IMR-90 (cell line): ENCODE data around the gene GLIS1. TPM values are rescaled to one million over a fixed set of nuclear protein-coding genes. Genes with fewer than 3 reads are reported as not detected.

Experiments used
- ATAC-seq: fragments of 200-7000 bp; cut with Tn5 transposase; 2 replicates; pipeline ENCODE4 v1.9.1; 2020; ENCODE audit warnings: low read depth, mild to moderate bottlenecking, moderate library complexity
- BruUV-seq: library from RNA; stranded (reverse); fragments of 400-500 nt; replicated peaks from 2 replicates; lab custom pipeline; 2021; lab: Mats Ljungman, UMichigan
- CTCF ChIA-PET: fragments of 300-600 bp; formaldehyde crosslinking; extraction: SDS; loops from one replicate; lab custom pipeline; 2021; ENCODE audit warnings: antibody characterized with exemption; lab: Yijun Ruan, JAX
- POLR2A ChIA-PET: fragments of 300-600 bp; sonication (Branson Sonifier 250); formaldehyde crosslinking; loops from one replicate; lab custom pipeline; 2022; ENCODE audit warnings: antibody characterized with exemption; ENCODE audit not compliant: unreplicated experiment; lab: Charles Lee
- DNase-seq: peaks from one replicate; pipeline ENCODE4 v3.0.0; 2013
- H2AFZ ChIP-seq: replicated peaks from 2 replicates; pipeline ENCODE3; 2013; ENCODE audit warnings: low read length, mild to moderate bottlenecking; ENCODE audit not compliant: poor library complexity
- H2AK5ac ChIP-seq: 2 replicates; pipeline ENCODE4 v1.6.1; 2013; ENCODE audit warnings: low read depth, low read length, inconsistent platforms
- H2AK9ac ChIP-seq: replicated peaks from 2 replicates; pipeline ENCODE3; 2013; ENCODE audit warnings: mild to moderate bottlenecking, low read depth, low read length, moderate library complexity; ENCODE audit not compliant: poor library complexity
- H2BK120ac ChIP-seq: 2 replicates; pipeline ENCODE4 v1.6.1; 2013; ENCODE audit warnings: low read depth, low read length, inconsistent platforms
- H2BK15ac ChIP-seq: 3 replicates; pipeline ENCODE4 v1.6.1; 2013; ENCODE audit warnings: low read depth, low read length, inconsistent platforms
- H2BK20ac ChIP-seq: 2 replicates; pipeline ENCODE4 v1.6.1; 2013; ENCODE audit warnings: low read depth, mild to moderate bottlenecking, inconsistent platforms, low read length, moderate library complexity
- H2BK5ac ChIP-seq: 2 replicates; pipeline ENCODE4 v1.6.1; 2013; ENCODE audit warnings: mild to moderate bottlenecking, low read depth, low read length, inconsistent platforms; ENCODE audit not compliant: poor library complexity, severe bottlenecking
- H3K14ac ChIP-seq: replicated peaks from 2 replicates; pipeline ENCODE4 v1.6.1; 2013; ENCODE audit warnings: low read depth, low read length, inconsistent platforms
- H3K18ac ChIP-seq: 2 replicates; pipeline ENCODE4 v1.6.1; 2013; ENCODE audit warnings: low read depth, low read length, control low read depth
- H3K23ac ChIP-seq: 2 replicates; pipeline ENCODE4 v1.6.1; 2013; ENCODE audit warnings: low read depth, low read length, inconsistent platforms
- H3K27ac ChIP-seq: 2 replicates; pipeline ENCODE4 v1.5.1; 2013; ENCODE audit warnings: mild to moderate bottlenecking, control low read depth, low read length; ENCODE audit not compliant: insufficient read depth
- H3K27me3 ChIP-seq: 2 replicates; pipeline ENCODE4 v1.6.1; 2013; ENCODE audit warnings: low read length; ENCODE audit not compliant: control insufficient read depth, insufficient read depth
- H3K36me3 ChIP-seq: 2 replicates; pipeline ENCODE4 v1.6.1; 2013; ENCODE audit warnings: low read length, mixed read lengths; ENCODE audit not compliant: control insufficient read depth, insufficient read depth
- H3K4ac ChIP-seq: 2 replicates; pipeline ENCODE4 v1.6.1; 2013; ENCODE audit warnings: low read depth, low read length, inconsistent platforms
- H3K4me1 ChIP-seq: 2 replicates; pipeline ENCODE4 v1.6.1; 2013; ENCODE audit warnings: low read length, mixed read lengths; ENCODE audit not compliant: control insufficient read depth, insufficient read depth
- H3K4me2 ChIP-seq: 2 replicates; pipeline ENCODE4 v1.6.1; 2013; ENCODE audit warnings: low read depth, mild to moderate bottlenecking, control low read depth, low read length, moderate library complexity
- H3K4me3 ChIP-seq: 2 replicates; pipeline ENCODE4 v1.5.1; 2013; ENCODE audit warnings: low read depth, mild to moderate bottlenecking, control low read depth, low read length, moderate library complexity; ENCODE audit not compliant: insufficient read depth
- H3K56ac ChIP-seq: 2 replicates; pipeline ENCODE4 v1.6.1; 2013; ENCODE audit warnings: low read length, inconsistent platforms; ENCODE audit not compliant: insufficient read depth; ENCODE audit errors: extremely low read depth
- H3K79me1 ChIP-seq, 2 experiments: 2 replicates each; pipeline ENCODE4 v1.6.1; 2013; ENCODE audit warnings: low read length in 2 of 2, inconsistent platforms in 1 of 2, low read depth in 1 of 2
- H3K9ac ChIP-seq: 2 replicates; pipeline ENCODE4 v1.6.1; 2013; ENCODE audit warnings: low read depth, low read length, control low read depth
- H3K9me1 ChIP-seq: 2 replicates; pipeline ENCODE4 v1.6.1; 2013; ENCODE audit warnings: low read length, inconsistent platforms; ENCODE audit not compliant: insufficient read depth
- H3K9me3 ChIP-seq: 2 replicates; pipeline ENCODE4 v1.6.1; 2013; ENCODE audit warnings: low read length; ENCODE audit not compliant: control insufficient read depth, insufficient read depth
- H4K20me1 ChIP-seq: 2 replicates; pipeline ENCODE4 v1.6.1; 2013; ENCODE audit warnings: low read length, inconsistent platforms; ENCODE audit not compliant: insufficient read depth
- H4K5ac ChIP-seq: 2 replicates; pipeline ENCODE4 v1.6.1; 2013; ENCODE audit warnings: mild to moderate bottlenecking, low read depth, low read length, control low read depth
- H4K8ac ChIP-seq, 2 experiments: 2 replicates each; pipeline ENCODE4 v1.6.1; 2013; ENCODE audit warnings: low read depth in 2 of 2, low read length in 2 of 2, control low read depth in 1 of 2, inconsistent platforms in 1 of 2
- H4K91ac ChIP-seq: 2 replicates; pipeline ENCODE4 v1.6.1; 2013; ENCODE audit warnings: low read depth, low read length, inconsistent platforms; ENCODE audit not compliant: insufficient read depth
- BHLHE40 ChIP-seq: fragments of 150-350 bp; IDR thresholded peaks from 2 replicates; pipeline ENCODE4 v1.6.1; 2016; ENCODE audit warnings: mild to moderate bottlenecking, low read depth, low read length
- CEBPB ChIP-seq: IDR thresholded peaks from 2 replicates; pipeline ENCODE4 v1.6.1; 2012; ENCODE audit warnings: low read depth, low read length, improper control_type of control experiment
- CHD1 ChIP-seq: IDR thresholded peaks from 2 replicates; pipeline ENCODE4 v1.6.1; 2012; ENCODE audit warnings: low read depth, low read length, improper control_type of control experiment
- ELK1 ChIP-seq: fragments of 150-350 bp; IDR thresholded peaks from 2 replicates; pipeline ENCODE4 v1.6.1; 2016; ENCODE audit warnings: low read depth, mild to moderate bottlenecking, low read length, moderate library complexity, borderline replicate concordance
- FOS ChIP-seq: fragments of 150-350 bp; IDR thresholded peaks from 2 replicates; pipeline ENCODE4 v1.6.1; 2016; ENCODE audit warnings: low read depth, low read length
- MAFK ChIP-seq: IDR thresholded peaks from 2 replicates; pipeline ENCODE4 v1.6.1; 2012; ENCODE audit warnings: low read depth, low read length, improper control_type of control experiment
- MAZ ChIP-seq: IDR thresholded peaks from 2 replicates; pipeline ENCODE4 v1.6.1; 2012; ENCODE audit warnings: low read depth, mild to moderate bottlenecking, low read length, improper control_type of control experiment, moderate library complexity, borderline replicate concordance
- MXI1 ChIP-seq: IDR thresholded peaks from 2 replicates; pipeline ENCODE4 v1.6.1; 2012; ENCODE audit warnings: low read depth, mild to moderate bottlenecking, low read length, moderate library complexity, borderline replicate concordance
- NFE2L2 ChIP-seq: fragments of 150-350 bp; IDR thresholded peaks from 2 replicates; pipeline ENCODE4 v1.6.1; 2016; ENCODE audit warnings: low read depth, mild to moderate bottlenecking, low read length
- RAD21 ChIP-seq: IDR thresholded peaks from 2 replicates; pipeline ENCODE4 v1.6.1; 2012; ENCODE audit warnings: low read length, improper control_type of control experiment
- SMC3 ChIP-seq: fragments of 150-350 bp; IDR thresholded peaks from 2 replicates; pipeline ENCODE4 v1.6.1; 2016; ENCODE audit warnings: low read depth, mild to moderate bottlenecking, antibody characterized with exemption, low read length, moderate library complexity
- WGBS, 2 experiments: methylation state at CpG; one replicate each; pipeline versions ENCODE4 v1.1.5 to v1.1.7; 2013; ENCODE audit warnings: missing lambda C conversion rate in 2 of 2; ENCODE audit not compliant: insufficient read length in 1 of 2; ENCODE audit errors: extremely low coverage in 2 of 2; 5-methylcytosine and 5-hydroxymethylcytosine counted together
- dilution Hi-C: fragments of 300-500 bp; cut with HindIII; formaldehyde crosslinking; loops from one replicate; pipeline ENCODE4 v1.14.3; 2018; ENCODE audit warnings: low sequenced_read_pairs; ENCODE audit not compliant: unreplicated experiment
- in situ Hi-C: fragments of 300-500 bp; cut with MboI; formaldehyde crosslinking; loops from 3 replicates; pipeline ENCODE4 v1.14.3; 2019; ENCODE audit warnings: low sequenced_read_pairs, inconsistent platforms, mixed read lengths
- intact Hi-C: fragments of 100-400 bp; cut with micrococcal nuclease; formaldehyde crosslinking; loops from 2 replicates; pipeline ENCODE4 v1.10.0; 2022
- polyA plus RNA-seq, 3 experiments: library from polyadenylated mRNA; depleted of rRNA; stranded (reverse); fragments of >200 nt; gene quantifications; 2 replicates each; pipeline ENCODE4 v1.2.3, GENCODE V29; 2012; ENCODE audit warnings: low replicate concordance in 1 of 3
- total RNA-seq: library from RNA; depleted of rRNA; stranded (reverse); fragments of >200 nt; gene quantifications from 2 replicates; pipeline ENCODE4 v1.2.3, GENCODE V29; 2012
- TF ChIP-seq, protein P1 (sequence below): conservative IDR thresholded peaks from 2 replicates; pipeline ENCODE4 v1.5.1; 2012; ENCODE audit warnings: mild to moderate bottlenecking, low read depth, low read length, improper control_type of control experiment

Gene GLIS1
- total and polyA plus RNA-seq, 2 of the 4 experiments (the other 2 are of a cell fraction) = 0.18 to 2.3 TPM

- Histone ChIP-seq H3K27me3 (no peaks in the 10 kb centered on the region; the same call in 1 of the 2 replicates), H3K4me1 (no peaks in the 10 kb centered on the region), H4K20me1 (no peaks in the 10 kb centered on the region), H3K9me1 (no peaks in the 10 kb centered on the region), H4K5ac (no peak overlapping the region), H2AK9ac (no peak overlapping the region), H3K4me3 (no peak overlapping the region), H4K91ac (no peak overlapping the region), H2BK5ac (no peak overlapping the region), H3K18ac (no peak overlapping the region), H4K8ac (no peak overlapping the region), H2BK15ac (no peak overlapping the region), H3K4me2 (no peak overlapping the region), H3K14ac (no peak overlapping the region), H2BK120ac (no peak overlapping the region), H2BK20ac (no peak overlapping the region), H3K36me3 (no peaks in the 10 kb centered on the region; the same call in 1 of the 2 replicates), H3K79me1 (no peaks in the 10 kb centered on the region; a peak in 1 of 4 replicates), H2AK5ac (no peak overlapping the region), H2AFZ (no peak overlapping the region), H3K4ac (no peak overlapping the region), H3K9ac (no peak overlapping the region), H3K9me3 (no peaks in the 10 kb centered on the region), H3K56ac (no peak overlapping the region), H3K27ac (no peak overlapping the region), H3K23ac (no peak overlapping the region)
- in situ Hi-C loops = no loop called here
- ChIA-PET CTCF (no interaction called here), POLR2A (no interaction called here)
- dilution Hi-C loops = no loop called here
- WGBS, 2 experiments = 77% methylated on average over 6 of the region's 21 CpGs; no CpG with 5 or more reads in 1 of the 2 experiments
- no peak for ATAC-seq
- no peak for DNase-seq
- BruUV-seq = no TSS peak
- intact Hi-C loops = no loop called here
- TF ChIP-seq CHD1 = no peak
- TF ChIP-seq NFE2L2 = no peak
- no peak for TF ChIP-seq MAFK
- TF ChIP-seq ELK1 = no peak
- no peak for TF ChIP-seq FOS
- TF ChIP-seq, protein P1, sequence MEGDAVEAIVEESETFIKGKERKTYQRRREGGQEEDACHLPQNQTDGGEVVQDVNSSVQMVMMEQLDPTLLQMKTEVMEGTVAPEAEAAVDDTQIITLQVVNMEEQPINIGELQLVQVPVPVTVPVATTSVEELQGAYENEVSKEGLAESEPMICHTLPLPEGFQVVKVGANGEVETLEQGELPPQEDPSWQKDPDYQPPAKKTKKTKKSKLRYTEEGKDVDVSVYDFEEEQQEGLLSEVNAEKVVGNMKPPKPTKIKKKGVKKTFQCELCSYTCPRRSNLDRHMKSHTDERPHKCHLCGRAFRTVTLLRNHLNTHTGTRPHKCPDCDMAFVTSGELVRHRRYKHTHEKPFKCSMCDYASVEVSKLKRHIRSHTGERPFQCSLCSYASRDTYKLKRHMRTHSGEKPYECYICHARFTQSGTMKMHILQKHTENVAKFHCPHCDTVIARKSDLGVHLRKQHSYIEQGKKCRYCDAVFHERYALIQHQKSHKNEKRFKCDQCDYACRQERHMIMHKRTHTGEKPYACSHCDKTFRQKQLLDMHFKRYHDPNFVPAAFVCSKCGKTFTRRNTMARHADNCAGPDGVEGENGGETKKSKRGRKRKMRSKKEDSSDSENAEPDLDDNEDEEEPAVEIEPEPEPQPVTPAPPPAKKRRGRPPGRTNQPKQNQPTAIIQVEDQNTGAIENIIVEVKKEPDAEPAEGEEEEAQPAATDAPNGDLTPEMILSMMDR = no peak
- TF ChIP-seq MXI1 = no peak
- no peak for TF ChIP-seq BHLHE40
- TF ChIP-seq SMC3 = no peak
- TF ChIP-seq RAD21 = no peak
- TF ChIP-seq MAZ = no peak
- no peak for TF ChIP-seq CEBPB
Observed at GRCh38 chr1:53601867-53602775, 136.8 kb downstream of the GLIS1 start.
